K562 (cell line): ENCODE measurements around the gene TRA2B. TPM values are rescaled to one million over a fixed set of nuclear protein-coding genes. Genes with fewer than 3 reads are reported as not detected.
A peak's percentile ranks its signal among the peaks of the same experiment; 100 is the strongest.

Experiments
- HES1 ChIP-seq: fragments of 450-650 bp; IDR thresholded peaks from 2 replicates; pipeline ENCODE4 v1.6.1; 2016; ENCODE audit warnings: low read depth, mild to moderate bottlenecking, moderate library complexity
- KLF16 ChIP-seq: IDR thresholded peaks from 2 replicates; pipeline ENCODE4 v1.6.1; 2016; ENCODE audit warnings: antibody characterized with exemption
- MEIS2 ChIP-seq: fragments of 450-650 bp; IDR thresholded peaks from 2 replicates; pipeline ENCODE4 v1.6.1; 2014; ENCODE audit warnings: mild to moderate bottlenecking; ENCODE audit not compliant: partially characterized antibody
- NR3C1 ChIP-seq: sonication (generic); formaldehyde crosslinking; IDR thresholded peaks from 2 replicates; pipeline ENCODE4 v1.8.1; 2022; ENCODE audit warnings: missing genetic modification reagents
- PHF21A ChIP-seq: fragments of 450-650 bp; IDR thresholded peaks from 2 replicates; pipeline ENCODE4 v1.6.1; 2017; ENCODE audit warnings: low read depth, borderline replicate concordance
- SIX5 ChIP-seq, 2 experiments: IDR thresholded peaks; 2 replicates each; pipeline ENCODE4 v1.6.1; 2011; ENCODE audit warnings: low read length in 2 of 2, borderline replicate concordance in 1 of 2, low read depth in 1 of 2, mild to moderate bottlenecking in 1 of 2, moderate library complexity in 1 of 2; ENCODE audit not compliant: insufficient read depth in 1 of 2
- SMAD4 ChIP-seq: fragments of 250-450 bp; sonication (Bioruptor Pico); conservative IDR thresholded peaks from 2 replicates; pipeline ENCODE4 v1.8.0; 2021; ENCODE audit warnings: inconsistent platforms, mild to moderate bottlenecking, moderate library complexity
- polyA plus RNA-seq, 8 experiments: library from polyadenylated mRNA; depleted of rRNA in 4 of 8; stranded (reverse) in 5 of 8; unstranded in 3 of 8; fragments of >200 nt; fragmentation: Nextera tagmentation in 2 of 8; fragmentation: Illumina TruSeq in 1 of 8; extraction: Ambion mirVana in 2 of 8; extraction: Trizol in 1 of 8; gene quantifications; 2 replicates each; pipeline versions ENCODE4 v1.2.1 to v1.2.3, GENCODE V29; 2011 to 2014; ENCODE audit warnings: inconsistent platforms in 1 of 8, missing spikeins in 1 of 8
- total RNA-seq, 7 experiments: library from RNA; depleted of rRNA in 6 of 7; stranded (reverse); fragments of >200 nt in 6 of 7; fragmentation: Illumina TruSeq in 2 of 7; extraction: Trizol in 2 of 7; gene quantifications; 2 replicates each; pipeline versions ENCODE4 v1.2.1 to v1.2.3, GENCODE V29; 2011 to 2021; ENCODE audit warnings: low replicate concordance in 1 of 7
- TF ChIP-seq, protein P1 (sequence below): fragments of 450-650 bp; IDR thresholded peaks from 2 replicates; pipeline ENCODE4 v1.6.1; 2016; ENCODE audit warnings: low read depth

TRA2B gene
- total and polyA plus RNA-seq, 9 of the 15 experiments (the other 6 are each of a cell fraction or from before 2014, with no cell fraction given) = 105 to 411 (median 278) TPM

DNA sequence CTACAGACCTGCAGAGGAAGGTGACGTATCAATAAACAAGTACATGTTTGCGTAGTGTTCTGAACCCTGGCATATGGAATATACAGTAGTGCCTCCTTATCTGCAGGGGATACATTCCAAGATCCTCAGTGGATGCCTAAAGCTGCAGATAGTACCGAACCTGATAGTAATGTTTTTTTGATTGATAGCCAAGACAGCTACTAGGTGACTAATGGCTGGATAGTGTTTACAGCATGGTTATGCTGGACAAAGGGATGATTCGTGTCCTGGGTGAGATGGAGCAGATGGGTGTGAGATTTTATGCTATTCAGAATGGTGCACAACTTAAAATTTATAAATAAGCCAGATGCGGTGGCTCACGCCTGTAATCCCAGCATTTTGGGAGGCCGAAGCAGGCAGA is 57.2 kb downstream of the TRA2B start (continued):
- TF ChIP-seq, protein P1, sequence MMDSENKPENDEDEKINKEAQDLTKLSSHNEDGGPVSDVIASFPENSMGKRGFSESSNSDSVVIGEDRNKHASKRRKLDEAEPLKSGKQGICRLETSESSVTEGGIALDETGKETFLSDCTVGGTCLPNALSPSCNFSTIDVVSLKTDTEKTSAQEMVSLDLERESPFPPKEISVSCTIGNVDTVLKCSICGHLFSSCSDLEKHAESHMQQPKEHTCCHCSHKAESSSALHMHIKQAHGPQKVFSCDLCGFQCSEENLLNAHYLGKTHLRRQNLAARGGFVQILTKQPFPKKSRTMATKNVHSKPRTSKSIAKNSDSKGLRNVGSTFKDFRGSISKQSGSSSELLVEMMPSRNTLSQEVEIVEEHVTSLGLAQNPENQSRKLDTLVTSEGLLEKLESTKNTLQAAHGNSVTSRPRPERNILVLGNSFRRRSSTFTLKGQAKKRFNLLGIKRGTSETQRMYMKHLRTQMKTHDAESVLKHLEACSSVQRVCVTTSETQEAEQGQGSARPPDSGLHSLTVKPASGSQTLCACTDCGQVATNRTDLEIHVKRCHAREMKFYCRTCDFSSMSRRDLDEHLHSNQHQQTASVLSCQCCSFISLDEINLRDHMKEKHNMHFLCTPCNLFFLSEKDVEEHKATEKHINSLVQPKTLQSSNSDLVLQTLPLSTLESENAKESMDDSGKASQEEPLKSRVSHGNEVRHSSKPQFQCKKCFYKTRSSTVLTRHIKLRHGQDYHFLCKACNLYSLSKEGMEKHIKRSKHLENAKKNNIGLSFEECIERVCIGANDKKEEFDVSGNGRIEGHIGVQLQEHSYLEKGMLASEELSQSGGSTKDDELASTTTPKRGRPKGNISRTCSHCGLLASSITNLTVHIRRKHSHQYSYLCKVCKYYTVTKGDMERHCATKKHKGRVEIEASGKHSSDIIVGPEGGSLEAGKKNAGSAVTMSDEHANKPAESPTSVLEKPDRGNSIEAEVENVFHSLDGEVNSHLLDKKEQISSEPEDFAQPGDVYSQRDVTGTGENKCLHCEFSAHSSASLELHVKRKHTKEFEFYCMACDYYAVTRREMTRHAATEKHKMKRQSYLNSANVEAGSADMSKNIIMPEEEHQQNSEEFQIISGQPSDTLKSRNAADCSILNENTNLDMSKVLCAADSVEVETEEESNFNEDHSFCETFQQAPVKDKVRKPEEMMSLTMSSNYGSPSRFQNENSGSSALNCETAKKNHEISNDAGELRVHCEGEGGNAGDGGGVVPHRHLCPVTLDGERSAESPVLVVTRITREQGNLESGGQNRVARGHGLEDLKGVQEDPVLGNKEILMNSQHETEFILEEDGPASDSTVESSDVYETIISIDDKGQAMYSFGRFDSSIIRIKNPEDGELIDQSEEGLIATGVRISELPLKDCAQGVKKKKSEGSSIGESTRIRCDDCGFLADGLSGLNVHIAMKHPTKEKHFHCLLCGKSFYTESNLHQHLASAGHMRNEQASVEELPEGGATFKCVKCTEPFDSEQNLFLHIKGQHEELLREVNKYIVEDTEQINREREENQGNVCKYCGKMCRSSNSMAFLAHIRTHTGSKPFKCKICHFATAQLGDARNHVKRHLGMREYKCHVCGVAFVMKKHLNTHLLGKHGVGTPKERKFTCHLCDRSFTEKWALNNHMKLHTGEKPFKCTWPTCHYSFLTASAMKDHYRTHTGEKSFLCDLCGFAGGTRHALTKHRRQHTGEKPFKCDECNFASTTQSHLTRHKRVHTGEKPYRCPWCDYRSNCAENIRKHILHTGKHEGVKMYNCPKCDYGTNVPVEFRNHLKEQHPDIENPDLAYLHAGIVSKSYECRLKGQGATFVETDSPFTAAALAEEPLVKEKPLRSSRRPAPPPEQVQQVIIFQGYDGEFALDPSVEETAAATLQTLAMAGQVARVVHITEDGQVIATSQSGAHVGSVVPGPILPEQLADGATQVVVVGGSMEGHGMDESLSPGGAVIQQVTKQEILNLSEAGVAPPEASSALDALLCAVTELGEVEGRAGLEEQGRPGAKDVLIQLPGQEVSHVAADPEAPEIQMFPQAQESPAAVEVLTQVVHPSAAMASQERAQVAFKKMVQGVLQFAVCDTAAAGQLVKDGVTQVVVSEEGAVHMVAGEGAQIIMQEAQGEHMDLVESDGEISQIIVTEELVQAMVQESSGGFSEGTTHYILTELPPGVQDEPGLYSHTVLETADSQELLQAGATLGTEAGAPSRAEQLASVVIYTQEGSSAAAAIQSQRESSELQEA = no peak
- TF ChIP-seq SMAD4 (CRISPR knock-in tag) = no peak
- TF ChIP-seq SIX5 (IDR thresholded peaks at IDR 0.05; ENCODE audit: borderline replicate concordance in 1 of 2, insufficient read depth in 1 of 2, low read depth in 1 of 2, low read length in 2 of 2) = no peak
- no peak for TF ChIP-seq HES1
- TF ChIP-seq KLF16 = no peak
- no peak for TF ChIP-seq PHF21A
- peak; percentile 89 for TF ChIP-seq MEIS2
- TF ChIP-seq NR3C1 = no peak
